Gastrocnemius medialis (tissue), 4 donors: ENCODE measurements around the gene ZNF296.

Experiments used
- CTCF ChIP-seq, 5 experiments: fragments of 450-650 bp in 3 of 5; fragments of 200-600 bp in 2 of 5; sonication (generic) in 2 of 5; IDR thresholded peaks in 4 of 5; conservative IDR thresholded peaks in 1 of 5; 1 replicate in 4 of 5; 2 replicates in 1 of 5; pipeline ENCODE4 v1.5.1; 2016 to 2019; ENCODE audit warnings: antibody characterized with exemption in 5 of 5, mild to moderate bottlenecking in 3 of 5, moderate library complexity in 3 of 5
- POLR2A ChIP-seq, 2 donors: fragments of 450-650 bp; IDR thresholded peaks; one replicate each; pipeline ENCODE4 v1.6.1; 2017; ENCODE audit warnings: antibody characterized with exemption in 2 of 2, mild to moderate bottlenecking in 2 of 2, moderate library complexity in 2 of 2

GRCh38 chr19:45114116-45114515 lies 37.8 kb upstream of the ZNF296 start:
- TF ChIP-seq CTCF (IDR thresholded peaks at IDR 0.05 in 4 of 5, conservative IDR thresholded peaks at IDR 0.05 in 1 of 5) (no peak), POLR2A (IDR thresholded peaks at IDR 0.05) (no peak)
